A549 (cell line): ENCODE results near the gene CTIF. TPM values are rescaled to one million over a fixed set of nuclear protein-coding genes. Genes with fewer than 3 reads are reported as not detected.

Experiments used
- ATAC-seq, 2 experiments: fragments of 200-7000 bp in 1 of 2; fragments of >200 bp in 1 of 2; cut with Nextera tagmentation in 1 of 2; cut with Tn5 transposase in 1 of 2; 3 replicates each; pipeline versions ENCODE4 v1.8.0 to v1.9.1; 2018 to 2020; ENCODE audit warnings: mild to moderate bottlenecking in 1 of 2, moderate library complexity in 1 of 2
- CTCF ChIA-PET: fragments of 300-600 bp; sonication (Branson Sonifier 250); formaldehyde crosslinking; extraction: SDS; loops from one replicate; lab custom pipeline; 2021; ENCODE audit warnings: antibody characterized with exemption, inconsistent platforms; lab: Yijun Ruan, JAX
- POLR2A ChIA-PET: fragments of 350-600 bp; formaldehyde crosslinking; extraction: SDS; loops from one replicate; lab custom pipeline; 2021; ENCODE audit warnings: antibody characterized with exemption, inconsistent platforms; lab: Yijun Ruan, JAX
- DNase-seq, 2 experiments: peaks; one replicate each; pipeline versions ENCODE4 v3.0.0 to v3.0.0-alpha.2; 2011 to 2016; ENCODE audit warnings: low read depth in 1 of 2, low spot score in 1 of 2
- FAIRE-seq: peaks from 2 replicates; lab custom pipeline; 2011; peaks lifted over from hg19 to GRCh38; lab: Jason Lieb, UNC
- H3K27ac ChIP-seq, 2 experiments: fragments of >200 bp; sonication (Bioruptor Twin); formaldehyde crosslinking; 3 replicates each; pipeline ENCODE4 v1.5.1; 2016 to 2017
- H3K4me1 ChIP-seq: fragments of >200 bp; sonication (Bioruptor Twin); formaldehyde crosslinking; 3 replicates; pipeline ENCODE4 v1.6.1; 2016
- H3K4me2 ChIP-seq: fragments of >200 bp; sonication (Bioruptor Twin); formaldehyde crosslinking; 3 replicates; pipeline ENCODE4 v1.6.1; 2016
- H3K4me3 ChIP-seq: fragments of >200 bp; sonication (Bioruptor Twin); formaldehyde crosslinking; 3 replicates; pipeline ENCODE4 v1.5.1; 2016
- H3K9me3 ChIP-seq: fragments of >200 bp; sonication (Bioruptor Twin); formaldehyde crosslinking; 3 replicates; pipeline ENCODE4 v1.6.1; 2016
- BCL3 ChIP-seq: fragments of >200 bp; sonication (Bioruptor Twin); formaldehyde crosslinking; IDR thresholded peaks from 3 replicates; pipeline ENCODE4 v1.6.1; 2016
- CBX2 ChIP-seq: fragments of 200-600 bp; sonication (generic); IDR thresholded peaks from 2 replicates; pipeline ENCODE4 v1.6.1; 2016; ENCODE audit warnings: low read depth, mild to moderate bottlenecking, borderline replicate concordance
- CBX8 ChIP-seq: fragments of 200-600 bp; sonication (generic); IDR thresholded peaks from 2 replicates; pipeline ENCODE4 v1.6.1; 2016
- CEBPB ChIP-seq, 2 experiments: fragments of >200 bp in 1 of 2; sonication (Bioruptor Twin) in 1 of 2; formaldehyde crosslinking in 1 of 2; IDR thresholded peaks; 2 replicates each; pipeline ENCODE4 v1.6.1; 2012 to 2016
- CHD2 ChIP-seq: fragments of 150-350 bp; IDR thresholded peaks from 2 replicates; pipeline ENCODE4 v1.6.1; 2014; ENCODE audit warnings: low read length; ENCODE audit not compliant: partially characterized antibody
- CTCF ChIP-seq: fragments of >200 bp; sonication (Bioruptor Twin); formaldehyde crosslinking; IDR thresholded peaks from 3 replicates; pipeline ENCODE4 v1.5.1; 2016
- ELK1 ChIP-seq: fragments of 150-350 bp; IDR thresholded peaks from 2 replicates; pipeline ENCODE4 v1.6.1; 2014; ENCODE audit warnings: low read depth, mild to moderate bottlenecking, low read length
- ESRRA ChIP-seq: fragments of 150-350 bp; IDR thresholded peaks from 2 replicates; pipeline ENCODE4 v1.6.1; 2014; ENCODE audit warnings: mild to moderate bottlenecking, low read length, borderline replicate concordance
- FOSB ChIP-seq: fragments of 250-450 bp; sonication (Bioruptor Pico); IDR thresholded peaks from 2 replicates; pipeline ENCODE4 v1.5.0; 2020; ENCODE audit warnings: mild to moderate bottlenecking, moderate library complexity
- FOSL2 ChIP-seq, 2 experiments: fragments of 450-650 bp in 1 of 2; fragments of >200 bp in 1 of 2; sonication (Bioruptor Twin) in 1 of 2; formaldehyde crosslinking; IDR thresholded peaks; 2 replicates each; pipeline versions ENCODE4 v1.5.0 to v1.6.1; 2016 to 2020; ENCODE audit warnings: mild to moderate bottlenecking in 1 of 2, moderate library complexity in 1 of 2
- FOXS1 ChIP-seq: fragments of 250-450 bp; sonication (Bioruptor Pico); IDR thresholded peaks from 2 replicates; pipeline ENCODE4 v1.5.0; 2020; ENCODE audit warnings: mild to moderate bottlenecking, moderate library complexity
- GATA3 ChIP-seq: IDR thresholded peaks from 2 replicates; pipeline ENCODE4 v1.6.1; 2012; ENCODE audit warnings: borderline replicate concordance
- HDAC2 ChIP-seq: fragments of 200-600 bp; sonication (generic); IDR thresholded peaks from 2 replicates; pipeline ENCODE4 v1.6.1; 2016
- HOXB5 ChIP-seq: fragments of 250-450 bp; sonication (Bioruptor Pico); IDR thresholded peaks from 2 replicates; pipeline ENCODE4 v1.5.0; 2020; ENCODE audit warnings: mild to moderate bottlenecking, moderate library complexity
- JUN ChIP-seq, 2 experiments: fragments of >200 bp; sonication (Bioruptor Twin); formaldehyde crosslinking; IDR thresholded peaks; 2 replicates in 1 of 2; 3 replicates in 1 of 2; pipeline ENCODE4 v1.6.1; 2016 to 2017
- JUNB ChIP-seq: fragments of >200 bp; sonication (Bioruptor Twin); formaldehyde crosslinking; IDR thresholded peaks from 2 replicates; pipeline ENCODE4 v1.6.1; 2016
- KDM1A ChIP-seq: fragments of 200-600 bp; sonication (generic); IDR thresholded peaks from 2 replicates; pipeline ENCODE4 v1.6.1; 2016; ENCODE audit warnings: low read depth, mild to moderate bottlenecking
- KDM5A ChIP-seq: fragments of 200-600 bp; sonication (generic); IDR thresholded peaks from 2 replicates; pipeline ENCODE4 v1.6.1; 2016; ENCODE audit warnings: antibody characterized with exemption, mild to moderate bottlenecking
- MAFK ChIP-seq: fragments of 450-650 bp; IDR thresholded peaks from 2 replicates; pipeline ENCODE4 v1.6.1; 2014; ENCODE audit not compliant: partially characterized antibody
- MAX ChIP-seq: IDR thresholded peaks from 2 replicates; pipeline ENCODE4 v1.6.1; 2012
- MAZ ChIP-seq: fragments of 150-350 bp; IDR thresholded peaks from 2 replicates; pipeline ENCODE4 v1.6.1; 2014; ENCODE audit warnings: antibody characterized with exemption, low read depth, low read length, borderline replicate concordance
- NFE2L2 ChIP-seq: fragments of 150-350 bp; conservative IDR thresholded peaks from 2 replicates; pipeline ENCODE4 v1.6.1; 2014; ENCODE audit warnings: low read length
- PBX3 ChIP-seq: IDR thresholded peaks from 2 replicates; pipeline ENCODE4 v1.6.1; 2012
- PHF8 ChIP-seq: fragments of 200-600 bp; sonication (generic); IDR thresholded peaks from 2 replicates; pipeline ENCODE4 v1.6.1; 2016; ENCODE audit warnings: low read depth, mild to moderate bottlenecking, antibody characterized with exemption, moderate library complexity, borderline replicate concordance
- POLR2A ChIP-seq: IDR thresholded peaks from 2 replicates; pipeline ENCODE4 v1.6.1; 2012; ENCODE audit warnings: mild to moderate bottlenecking, low read length
- POLR2AphosphoS2 ChIP-seq: conservative IDR thresholded peaks from 2 replicates; pipeline ENCODE4 v1.6.1; 2012; ENCODE audit warnings: low read length, improper control_type of control experiment, inconsistent platforms
- RAD21 ChIP-seq, 2 experiments: fragments of >200 bp in 1 of 2; sonication (Bioruptor Twin) in 1 of 2; formaldehyde crosslinking in 1 of 2; IDR thresholded peaks in 1 of 2; conservative IDR thresholded peaks in 1 of 2; 2 replicates in 1 of 2; 3 replicates in 1 of 2; pipeline ENCODE4 v1.6.1; 2012 to 2018; ENCODE audit warnings: inconsistent platforms in 1 of 2
- REST ChIP-seq: fragments of 200-600 bp; sonication (generic); IDR thresholded peaks from 2 replicates; pipeline ENCODE4 v1.6.1; 2016; ENCODE audit warnings: antibody characterized with exemption, mild to moderate bottlenecking, moderate library complexity
- RFX5 ChIP-seq: fragments of 450-650 bp; IDR thresholded peaks from 2 replicates; pipeline ENCODE4 v1.7.1; 2014; ENCODE audit warnings: antibody characterized with exemption, mild to moderate bottlenecking, moderate library complexity
- RNF2 ChIP-seq: fragments of 200-600 bp; sonication (generic); IDR thresholded peaks from 2 replicates; pipeline ENCODE4 v1.6.1; 2016; ENCODE audit warnings: low read depth, mild to moderate bottlenecking, antibody characterized with exemption, moderate library complexity, borderline replicate concordance
- SMC3 ChIP-seq: fragments of >200 bp; sonication (Bioruptor Twin); formaldehyde crosslinking; IDR thresholded peaks from 3 replicates; pipeline ENCODE4 v1.6.1; 2018; ENCODE audit warnings: inconsistent platforms
- TFCP2L1 ChIP-seq: fragments of 250-450 bp; sonication (Bioruptor Pico); IDR thresholded peaks from 2 replicates; pipeline ENCODE4 v1.5.0; 2021; ENCODE audit warnings: mild to moderate bottlenecking
- TP53 ChIP-seq: fragments of 250-450 bp; sonication (Bioruptor Pico); IDR thresholded peaks from 2 replicates; pipeline ENCODE4 v1.5.0; 2021; ENCODE audit warnings: mild to moderate bottlenecking, moderate library complexity
- ZC3H11A ChIP-seq: fragments of 450-650 bp; IDR thresholded peaks from 2 replicates; pipeline ENCODE4 v1.6.1; 2014; ENCODE audit warnings: antibody characterized with exemption, mild to moderate bottlenecking
- WGBS: methylation state at CpG from one replicate; pipeline ENCODE4 v1.1.6; 2017; ENCODE audit errors: missing lambda C conversion rate; 5-methylcytosine and 5-hydroxymethylcytosine counted together
- polyA plus RNA-seq, 4 experiments: library from polyadenylated mRNA; depleted of rRNA in 3 of 4; stranded (reverse); fragments of >200 nt; fragmentation: RNase III in 1 of 4; extraction: RNeasy Plus Mini Kit Qiagen cat#74134 plus additional on column Dnase treatment in 1 of 4; gene quantifications; 2 replicates in 3 of 4; 3 replicates in 1 of 4; pipeline ENCODE4 v1.2.3, GENCODE V29; 2011 to 2017

CTIF gene
- polyA plus RNA-seq, 2 of the 4 experiments (the other 2 are of a cell fraction) = 17.0 to 24.7 TPM

- no peaks in the 10 kb centered on the region for H3K9me3 ChIP-seq
- POLR2A ChIA-PET = no interaction called here
- FAIRE-seq (no peak), DNase-seq (peak; percentile 69 to 89), ATAC-seq (peak; percentile 97 to 99)
- H3K4me1 ChIP-seq = peaks cover 66% of the 10 kb centered on the region
- WGBS = under 1% methylated on average over 7 of the region's 7 CpGs
- peak overlapping the region; percentile 87 to 94 for H3K27ac ChIP-seq
- peak overlapping the region; percentile 68 for H3K4me2 ChIP-seq
- CTCF ChIA-PET = no interaction called here
- no peak overlapping the region for H3K4me3 ChIP-seq
- TF ChIP-seq RAD21 (conservative IDR thresholded peaks at IDR 0.05 in 1 of 2, IDR thresholded peaks at IDR 0.05 in 1 of 2) (peak in 1 of 2 experiments; percentile 34; a peak in 2 of 5 replicates), ZC3H11A (no peak), CHD2 (no peak), TFCP2L1 (CRISPR knock-in tag) (no peak), ESRRA (no peak), CTCF (no peak), MAX (peak; percentile 53; the same call in 1 of the 2 replicates), NFE2L2 (no peak), RNF2 (no peak), HOXB5 (no peak), SMC3 (0 out of 3 replicates have a peak, but pooled peaks have one; percentile 10), JUNB (peak; percentile 91), RFX5 (no peak), MAZ (no peak), FOXS1 (no peak), POLR2A (no peak), PHF8 (no peak), PBX3 (0 out of 2 replicates have a peak, but pooled peaks have one; percentile 53), BCL3 (peak; percentile 63; the same call in 1 of the 3 replicates), HDAC2 (no peak), TP53 (no peak), KDM1A (no peak), POLR2AphosphoS2 (no peak), GATA3 (peak; percentile 88), KDM5A (no peak), CBX2 (no peak), REST (no peak), CEBPB (IDR thresholded peaks at IDR 0.05) (peak; percentile 76 to 91), FOSL2 (IDR thresholded peaks at IDR 0.05) (peak; percentile 79), FOSL2 (CRISPR knock-in tag; IDR thresholded peaks at IDR 0.05) (peak; percentile 84), JUN (IDR thresholded peaks at IDR 0.05) (peak in 1 of 2 experiments; percentile 78; a peak in 2 of 5 replicates), MAFK (no peak), CBX8 (no peak), ELK1 (no peak), FOSB (CRISPR knock-in tag) (no peak)
These were observed 91.0 kb downstream of the CTIF start for GRCh38 chr18:48629730-48630324.
